Left lung (tissue), 10 donors: ENCODE data around the gene OLFML3. TPM values are rescaled to one million over a fixed set of nuclear protein-coding genes. Genes with fewer than 3 reads are reported as not detected.
"Not testable (repeated sequence)": the region's sequence is repeated elsewhere in the genome, so short reads cannot be mapped to it uniquely, and the experiment has no call there.

Experiments used
- ATAC-seq: fragments of 200-7000 bp; cut with Tn5 transposase; one replicate; pipeline ENCODE4 v1.9.1; 2020; ENCODE audit warnings: moderate library complexity
- DNase-seq, 4 donors: peaks; one replicate each; pipeline ENCODE4 v3.0.0-alpha.2; 2013 to 2020
- H3K27ac ChIP-seq, 2 donors: fragments of 200-600 bp; sonication (generic) in 1 of 2; one replicate each; pipeline versions ENCODE4 v1.5.0 to v1.8.0; 2020 to 2021
- H3K27me3 ChIP-seq, 2 donors: fragments of 200-600 bp; sonication (generic) in 1 of 2; one replicate each; pipeline versions ENCODE4 v1.5.0 to v1.8.0; 2020 to 2021
- H3K36me3 ChIP-seq, 2 donors: fragments of 200-600 bp; sonication (generic) in 1 of 2; one replicate each; pipeline versions ENCODE4 v1.5.0 to v1.8.0; 2020 to 2021
- H3K4me1 ChIP-seq, 2 donors: fragments of 200-600 bp; one replicate each; pipeline ENCODE4 v1.8.0; 2021
- H3K4me3 ChIP-seq, 2 donors: fragments of 200-600 bp; sonication (generic) in 1 of 2; one replicate each; pipeline versions ENCODE4 v1.5.0 to v1.8.0; 2020 to 2021; ENCODE audit warnings: mild to moderate bottlenecking in 1 of 2
- H3K9me3 ChIP-seq, 2 donors: fragments of 200-600 bp; sonication (generic) in 1 of 2; one replicate each; pipeline versions ENCODE4 v1.5.0 to v1.8.0; 2020 to 2021
- intact Hi-C, 2 donors: fragments of 100-400 bp; cut with DNase I; formaldehyde crosslinking; loops; one replicate each; pipeline versions ENCODE4 v1.11.2 to v1.14.2; 2022
- polyA plus RNA-seq, 6 donors: library from polyadenylated mRNA; unstranded; fragments of 120-200 nt; gene quantifications; one replicate each; pipeline ENCODE4 v1.2.1, GENCODE V29; 2013; ENCODE audit not compliant: insufficient read length in 6 of 6
- total RNA-seq, 2 donors: library from RNA; stranded (reverse); fragmentation: NEBNext Ultra II Directional; extraction: Animal tissue kit (Norgen Biotek cat#: 25700); gene quantifications; one replicate each; pipeline ENCODE4 v1.2.1, GENCODE V29; 2021
- TF ChIP-seq, protein P1 (sequence below), 2 donors: fragments of 200-600 bp; sonication (generic) in 1 of 2; IDR thresholded peaks; one replicate each; pipeline versions ENCODE4 v1.5.0 to v1.8.0; 2021; ENCODE audit warnings: antibody characterized with exemption in 2 of 2
- donor health status: DM: no; HTN: yes; CAD: no.
- donor health status: DM: no; HTN: no; CAD: no.

The OLFML3 gene
- total and polyA plus RNA-seq, 8 donors: 53.8 to 291 (median 259) TPM

DNA sequence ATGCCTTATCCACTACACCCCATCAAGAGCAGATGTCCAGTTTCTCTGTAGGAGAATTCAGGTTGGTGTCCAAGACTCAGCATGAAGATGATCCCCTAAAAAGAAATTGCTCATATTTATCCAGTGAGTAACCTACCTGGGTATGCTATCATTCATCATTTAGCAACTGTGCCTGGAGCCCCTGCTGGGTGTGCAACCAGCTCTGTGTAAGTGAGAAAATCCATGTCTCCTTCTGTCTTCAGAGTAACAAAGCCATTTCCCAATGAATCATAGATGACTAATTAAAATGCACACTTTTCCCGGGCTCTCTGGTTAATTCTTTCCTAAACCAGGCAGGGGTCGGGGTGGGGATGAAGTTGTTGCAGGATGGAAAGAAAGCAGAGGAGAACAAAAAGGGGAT, 35.8 kb downstream of the OLFML3 start:
- intact Hi-C loops: no loop called here
- no peaks in the 10 kb centered on the region for H3K4me1 ChIP-seq
- H3K9me3 ChIP-seq: peaks cover 0 to 2% of the 10 kb centered on the region in 2 donors
- DNase-seq (no peak), ATAC-seq (no peak)
- H3K4me3 ChIP-seq: no peak overlapping the region
- no peak overlapping the region for H3K27ac ChIP-seq
- TF ChIP-seq, protein P1, sequence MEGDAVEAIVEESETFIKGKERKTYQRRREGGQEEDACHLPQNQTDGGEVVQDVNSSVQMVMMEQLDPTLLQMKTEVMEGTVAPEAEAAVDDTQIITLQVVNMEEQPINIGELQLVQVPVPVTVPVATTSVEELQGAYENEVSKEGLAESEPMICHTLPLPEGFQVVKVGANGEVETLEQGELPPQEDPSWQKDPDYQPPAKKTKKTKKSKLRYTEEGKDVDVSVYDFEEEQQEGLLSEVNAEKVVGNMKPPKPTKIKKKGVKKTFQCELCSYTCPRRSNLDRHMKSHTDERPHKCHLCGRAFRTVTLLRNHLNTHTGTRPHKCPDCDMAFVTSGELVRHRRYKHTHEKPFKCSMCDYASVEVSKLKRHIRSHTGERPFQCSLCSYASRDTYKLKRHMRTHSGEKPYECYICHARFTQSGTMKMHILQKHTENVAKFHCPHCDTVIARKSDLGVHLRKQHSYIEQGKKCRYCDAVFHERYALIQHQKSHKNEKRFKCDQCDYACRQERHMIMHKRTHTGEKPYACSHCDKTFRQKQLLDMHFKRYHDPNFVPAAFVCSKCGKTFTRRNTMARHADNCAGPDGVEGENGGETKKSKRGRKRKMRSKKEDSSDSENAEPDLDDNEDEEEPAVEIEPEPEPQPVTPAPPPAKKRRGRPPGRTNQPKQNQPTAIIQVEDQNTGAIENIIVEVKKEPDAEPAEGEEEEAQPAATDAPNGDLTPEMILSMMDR (IDR thresholded peaks at IDR 0.05): no peak
- H3K27me3 ChIP-seq: no peaks in the 10 kb centered on the region
- H3K36me3 ChIP-seq: no peaks in the 10 kb centered on the region

DNA sequence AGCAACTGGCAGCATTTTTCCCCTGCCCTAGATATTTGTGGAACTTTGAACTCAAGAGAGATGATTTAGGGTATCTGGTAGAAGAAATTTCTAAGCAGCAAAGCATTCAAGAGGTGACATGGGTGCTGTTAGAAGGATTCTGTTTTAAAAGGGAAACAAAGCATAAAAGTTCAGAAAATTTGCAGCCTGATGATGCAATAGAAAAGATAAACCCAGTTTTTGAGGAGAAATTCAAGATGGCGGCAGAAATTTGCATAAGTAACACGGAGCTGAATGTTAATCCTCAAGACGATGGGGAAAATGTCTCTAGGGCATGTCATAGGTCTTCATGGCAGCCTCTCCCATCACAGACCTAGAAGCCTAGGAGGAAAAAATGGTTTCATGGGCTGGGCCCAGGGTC, 40.5 kb downstream of the OLFML3 start:
- H3K36me3 ChIP-seq, H3K4me3 ChIP-seq, H3K27ac ChIP-seq, DNase-seq, intact Hi-C loops, ATAC-seq, H3K9me3 ChIP-seq, H3K4me1 ChIP-seq, H3K27me3 ChIP-seq: not testable (repeated sequence)

DNA sequence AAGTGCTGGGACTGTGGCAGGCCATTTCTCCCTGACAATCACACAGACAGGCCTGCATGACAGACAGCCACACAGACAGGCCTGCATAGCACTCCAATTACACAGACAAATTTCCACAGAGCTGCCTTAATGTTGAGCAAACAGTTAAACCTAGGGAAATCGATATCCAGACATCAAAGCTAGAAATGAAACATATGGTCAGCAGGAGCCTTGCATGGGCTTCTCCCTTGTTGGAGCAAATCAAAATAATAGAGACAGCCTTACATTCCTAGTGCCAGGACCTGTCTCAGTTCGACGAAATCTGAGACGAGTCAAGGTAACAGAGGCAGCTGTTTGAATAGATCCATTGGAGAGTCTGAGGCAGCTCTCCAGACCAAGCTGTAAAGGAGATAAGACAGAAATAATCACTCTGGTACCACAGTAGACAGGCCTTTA, 42.4 kb downstream of the OLFML3 start:
- intact Hi-C loops: no loop called here
- Histone ChIP-seq H3K4me3 (no peak overlapping the region), H3K27me3 (no peaks in the 10 kb centered on the region), H3K27ac (no peak overlapping the region), H3K36me3 (no peaks in the 10 kb centered on the region), H3K9me3 (peaks cover 0 to 2% of the 10 kb centered on the region in 2 donors), H3K4me1 (no peaks in the 10 kb centered on the region)
- TF ChIP-seq, protein P1 (IDR thresholded peaks at IDR 0.05): no peak
- no peak for DNase-seq
- ATAC-seq: no peak

DNA sequence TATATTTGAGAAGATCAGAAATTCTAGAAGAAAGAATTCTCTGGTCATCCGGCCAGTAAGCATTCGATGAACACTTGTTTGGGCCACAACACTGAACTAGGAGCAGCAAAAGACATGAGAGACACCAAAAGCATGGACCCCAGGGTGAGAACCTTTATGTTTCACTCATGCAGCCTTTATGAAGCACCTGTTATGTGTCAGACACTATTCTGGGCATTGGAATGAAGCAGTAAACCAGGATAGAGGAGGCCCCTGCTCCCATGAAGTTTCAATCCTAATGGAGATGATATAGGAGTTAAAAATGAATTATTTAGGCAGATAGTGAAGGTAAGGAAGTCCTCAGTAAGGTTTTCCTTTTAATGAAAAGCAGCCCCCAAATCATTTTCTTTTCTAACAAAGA, 43.6 kb downstream of the OLFML3 start:
- Histone ChIP-seq H3K36me3 (no peaks in the 10 kb centered on the region), H3K9me3 (peaks cover 0 to 2% of the 10 kb centered on the region in 2 donors), H3K27ac (no peak overlapping the region), H3K4me3 (no peak overlapping the region), H3K4me1 (no peaks in the 10 kb centered on the region), H3K27me3 (no peaks in the 10 kb centered on the region)
- intact Hi-C loops: no loop called here
- DNase-seq (no peak), ATAC-seq (no peak)
- TF ChIP-seq, protein P1 (IDR thresholded peaks at IDR 0.05): no peak

DNA sequence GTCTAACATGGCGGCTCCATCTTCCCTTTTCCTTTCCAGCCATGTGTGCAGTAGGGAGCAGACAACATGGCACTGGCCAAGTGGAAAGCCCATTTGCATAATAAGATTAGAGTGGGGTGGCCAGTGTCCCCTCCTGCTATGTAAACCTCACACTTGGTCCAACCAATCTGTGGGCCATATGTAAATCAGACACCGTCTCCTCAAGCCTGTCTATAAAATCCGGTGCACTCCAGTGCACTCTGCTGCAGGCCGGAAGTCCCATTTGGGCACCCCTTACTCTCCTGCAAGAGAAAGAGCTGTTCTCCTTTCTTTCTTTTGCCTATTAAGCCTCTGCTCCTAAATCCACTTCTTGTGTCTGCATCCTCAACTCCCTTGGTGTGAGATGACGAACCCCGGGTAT, 44.1 kb downstream of the OLFML3 start:
- Histone ChIP-seq H3K4me1 (no peaks in the 10 kb centered on the region), H3K4me3 (no peak overlapping the region), H3K27ac (no peak overlapping the region), H3K36me3 (no peaks in the 10 kb centered on the region), H3K9me3 (peaks cover 0 to 2% of the 10 kb centered on the region in 2 donors), H3K27me3 (no peaks in the 10 kb centered on the region)
- TF ChIP-seq, protein P1 (IDR thresholded peaks at IDR 0.05): no peak
- DNase-seq (no peak), ATAC-seq (no peak)
- intact Hi-C loops: no loop called here

DNA sequence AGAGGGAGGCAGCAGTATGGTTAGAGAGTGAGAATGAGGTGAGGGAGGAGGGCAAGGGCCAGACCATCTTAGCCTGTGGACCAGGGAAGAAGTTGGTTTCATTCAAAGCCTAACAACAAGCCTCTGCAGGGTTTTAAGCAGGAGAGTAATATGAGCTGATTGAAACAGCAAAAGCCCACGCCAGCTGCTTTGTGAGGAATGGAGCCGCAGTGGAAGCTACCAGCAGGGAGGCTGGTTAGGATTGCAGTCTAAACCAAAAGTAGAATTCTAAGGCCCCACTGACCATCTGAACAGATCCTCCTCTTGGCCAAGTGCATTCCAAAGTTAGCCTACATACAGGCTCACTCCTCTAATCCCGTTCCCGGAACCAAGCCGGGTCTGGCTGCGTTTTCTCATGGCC, 44.8 kb downstream of the OLFML3 start:
- intact Hi-C loops: no loop called here
- DNase-seq: no peak
- H3K27me3 ChIP-seq: no peaks in the 10 kb centered on the region
- H3K9me3 ChIP-seq: peaks cover 0 to 2% of the 10 kb centered on the region in 2 donors
- H3K4me1 ChIP-seq: no peaks in the 10 kb centered on the region
- H3K36me3 ChIP-seq: no peaks in the 10 kb centered on the region
- H3K27ac ChIP-seq: no peak overlapping the region
- no peak overlapping the region for H3K4me3 ChIP-seq
- no peak for ATAC-seq
- TF ChIP-seq, protein P1 (IDR thresholded peaks at IDR 0.05): no peak
